HG02759 (cell line): Measurements from ENCODE around the gene TRIM54.
"Not testable (repeated sequence)": the region's sequence is repeated elsewhere in the genome, so short reads cannot be mapped to it uniquely, and the experiment has no call there.

ENCODE experiments used
- ATAC-seq: cut with Tn5 transposase; IDR thresholded peaks from one replicate; pipeline ENCODE4 v1.9.1; 2021; ENCODE audit warnings: mild to moderate bottlenecking, moderate library complexity; ENCODE audit not compliant: unreplicated experiment

Gene TRIM54

GRCh38 chr2:27309651-27310050 is 27.4 kb downstream of the TRIM54 start:
- ATAC-seq: no peak

DNA sequence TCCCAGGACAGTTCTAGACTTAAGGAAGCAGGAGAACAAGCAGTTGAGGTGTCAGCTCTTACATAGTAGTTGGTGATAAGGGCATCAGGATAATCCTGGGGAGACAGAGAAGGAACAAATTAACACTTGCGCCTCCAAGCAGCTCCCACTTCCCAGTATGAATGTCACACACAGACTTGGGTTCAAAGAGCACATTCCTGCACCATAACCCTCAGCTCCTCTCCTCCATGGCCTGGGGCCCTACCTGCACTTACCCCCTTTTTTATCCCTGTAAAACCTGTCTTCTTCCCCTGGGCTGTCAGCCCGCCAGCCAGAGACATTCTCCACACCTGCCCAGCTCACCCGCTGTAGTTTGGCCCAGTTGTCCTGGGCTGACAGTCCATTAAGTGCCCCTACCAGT is 29.9 kb downstream of the TRIM54 start:
- no peak for ATAC-seq

GRCh38 chr2:27313882-27314645 is 31.8 kb downstream of the TRIM54 start:
- no peak for ATAC-seq

DNA sequence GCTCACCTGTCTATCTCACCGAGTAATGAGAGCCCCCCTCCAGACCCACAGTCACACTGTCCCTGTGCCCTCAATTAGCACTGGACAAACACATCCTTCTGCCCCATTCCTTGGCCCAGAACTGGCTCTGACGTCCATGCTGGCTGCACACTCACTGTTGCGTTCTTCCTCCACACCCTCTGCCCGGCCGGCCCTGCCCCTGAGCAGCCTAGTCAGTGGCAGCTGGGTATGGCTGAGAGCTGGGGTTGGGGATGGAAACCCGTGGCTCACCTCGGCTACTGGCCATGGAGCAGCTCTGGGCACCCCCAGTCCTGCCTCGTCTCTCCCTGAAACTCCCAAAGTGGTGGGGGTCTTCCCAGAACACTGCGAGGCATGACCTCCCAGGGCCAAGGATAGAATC is 32.5 kb downstream of the TRIM54 start:
- no peak for ATAC-seq

DNA sequence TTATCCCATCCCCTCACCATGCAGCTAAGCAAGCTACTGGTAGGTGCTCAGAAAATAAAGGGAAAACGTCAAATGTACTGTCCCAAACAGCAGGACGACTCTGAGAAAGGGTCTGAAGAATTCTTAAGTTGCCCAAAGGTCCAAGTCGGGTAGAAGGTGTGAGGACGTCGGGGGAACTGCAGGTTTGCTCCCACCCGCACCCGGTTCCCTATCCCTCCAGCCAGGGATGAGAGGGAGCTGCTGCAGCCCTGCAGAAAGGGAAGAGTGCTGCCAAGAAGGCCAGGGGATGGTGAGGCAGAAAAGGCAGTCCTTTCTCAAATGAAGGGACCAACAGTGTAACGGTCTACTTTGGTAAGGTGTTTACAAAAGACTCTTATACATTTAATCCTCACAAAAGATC is 32.9 kb downstream of the TRIM54 start:
- ATAC-seq: no peak

DNA sequence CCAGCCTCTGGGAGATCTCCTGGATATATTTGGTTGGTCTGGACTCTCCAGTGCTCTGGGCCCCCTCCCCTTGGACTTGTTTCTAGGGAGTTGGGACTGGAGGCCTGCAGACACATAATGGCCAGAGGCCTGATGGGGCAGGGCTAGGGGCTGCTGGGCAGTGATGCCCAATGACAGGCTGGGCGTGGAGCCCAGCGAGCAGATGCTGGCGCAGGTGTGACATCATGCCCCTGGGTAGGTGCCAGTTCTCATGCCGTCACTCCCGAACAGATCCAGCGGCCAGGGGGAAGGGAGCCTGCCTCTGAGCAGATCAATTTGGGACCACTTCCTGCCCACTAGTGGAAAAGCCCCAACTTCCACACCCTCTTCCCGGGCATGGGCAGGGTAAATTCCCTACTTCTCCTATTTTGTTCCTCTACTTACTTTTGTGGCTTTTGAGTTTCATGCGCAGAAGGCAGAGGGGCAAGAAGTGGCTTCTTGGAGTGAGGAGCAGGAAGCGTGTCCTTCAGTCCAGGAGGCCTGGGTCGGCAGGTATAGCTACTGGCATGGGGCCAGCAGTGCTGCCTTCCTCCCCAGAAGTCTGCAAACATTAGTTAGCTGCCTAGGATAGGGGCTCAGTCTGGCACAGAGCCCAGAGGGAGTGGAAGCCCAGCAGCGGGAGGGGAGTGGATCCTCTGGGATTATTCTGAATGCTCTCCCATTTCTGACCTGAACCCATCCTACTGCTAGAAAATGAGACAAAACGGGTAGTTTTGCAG is 34.6 kb downstream of the TRIM54 start:
- no peak for ATAC-seq

GRCh38 chr2:27319839-27320238 is 37.6 kb downstream of the TRIM54 start:
- not testable (repeated sequence) for ATAC-seq

DNA sequence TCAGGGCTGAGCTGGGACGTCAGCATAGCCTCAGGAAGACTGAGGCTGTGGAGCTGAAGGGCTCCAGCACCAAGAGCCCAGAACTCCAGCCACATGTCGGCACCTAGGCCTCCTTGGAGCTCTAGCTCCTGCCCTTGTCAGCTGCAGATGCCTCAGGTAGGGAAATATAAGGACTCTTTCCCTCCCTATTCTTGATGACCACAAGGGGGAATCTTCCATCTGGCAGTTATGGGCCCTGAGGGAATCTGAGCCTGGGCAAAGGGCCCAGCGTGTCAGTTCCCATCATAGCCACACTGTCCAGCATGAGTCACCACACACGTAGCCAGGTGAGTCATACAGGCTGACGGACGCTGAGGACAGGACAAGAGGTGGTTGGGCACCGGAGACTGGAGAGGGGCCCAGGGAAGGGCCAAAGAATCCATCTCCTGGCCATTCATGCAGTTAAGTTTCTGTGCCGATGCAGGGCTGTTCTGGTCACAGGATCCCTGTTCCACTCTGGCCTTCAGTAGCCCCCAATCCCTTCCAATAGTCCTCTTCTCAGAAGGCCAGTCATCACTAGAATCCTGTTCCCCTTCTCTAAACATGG is 38.8 kb downstream of the TRIM54 start:
- ATAC-seq: no peak

DNA sequence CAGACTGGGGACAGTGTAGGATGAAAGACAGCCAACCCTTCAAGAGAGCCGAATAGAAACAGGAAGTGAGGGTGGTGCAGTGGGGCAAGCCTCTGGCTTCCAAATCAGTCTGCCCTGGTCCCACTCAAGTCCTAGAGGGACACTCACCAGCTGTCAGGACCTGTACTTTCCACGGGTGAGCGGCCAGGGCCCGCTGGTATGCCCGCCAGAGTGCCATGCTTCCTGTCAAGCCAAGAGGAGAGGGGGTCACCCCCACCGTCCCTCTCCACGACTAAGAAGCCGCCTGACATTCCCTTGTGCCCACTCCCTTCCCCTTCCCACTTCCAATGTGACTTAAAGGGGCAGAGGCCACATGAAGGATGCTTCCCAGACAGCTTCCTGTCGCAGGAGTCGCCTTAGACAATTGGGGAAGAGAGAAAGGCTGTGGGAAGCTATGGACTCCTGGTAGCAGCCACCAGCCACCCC is 40.1 kb downstream of the TRIM54 start:
- no peak for ATAC-seq

- peak; percentile 95 for ATAC-seq
These were observed 40.8 kb downstream of the TRIM54 start, which contains the start of gene MPV17 for GRCh38 chr2:27322766-27323595. TSS of gene MPV17 (minus strand) at chr2:27323097. CDS start at chr2:27322517, 580 bp downstream.

- ATAC-seq: no peak
These were observed 41.5 kb downstream of the TRIM54 start for GRCh38 chr2:27323596-27324285.

DNA sequence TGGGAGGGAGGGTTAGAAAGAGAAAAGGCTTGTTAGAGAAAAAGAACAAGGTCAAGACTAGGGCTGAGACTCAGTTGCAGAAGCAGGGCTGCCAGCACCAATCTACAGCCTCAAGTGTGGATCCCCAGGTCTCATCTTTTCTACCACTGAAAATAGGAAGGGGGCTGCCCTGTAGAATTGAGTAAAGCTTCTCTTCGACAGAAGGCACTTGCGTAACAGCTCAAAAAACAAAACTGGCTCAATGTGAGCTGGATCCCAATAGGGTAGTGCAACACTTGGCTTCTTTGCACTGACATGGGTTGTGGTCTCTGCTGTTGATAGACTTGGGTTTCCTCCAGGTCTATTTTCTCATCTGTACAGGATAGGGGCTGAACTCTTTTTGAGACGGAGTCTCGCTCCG is 42.5 kb downstream of the TRIM54 start:
- ATAC-seq: no peak

- ATAC-seq: no peak
These were observed 53.1 kb downstream of the TRIM54 start for GRCh38 chr2:27335311-27335710.

GRCh38 chr2:27336173-27336572 is 53.9 kb downstream of the TRIM54 start:
- no peak for ATAC-seq

- no peak for ATAC-seq
These were observed 65.4 kb downstream of the TRIM54 start for GRCh38 chr2:27347641-27348040.

DNA sequence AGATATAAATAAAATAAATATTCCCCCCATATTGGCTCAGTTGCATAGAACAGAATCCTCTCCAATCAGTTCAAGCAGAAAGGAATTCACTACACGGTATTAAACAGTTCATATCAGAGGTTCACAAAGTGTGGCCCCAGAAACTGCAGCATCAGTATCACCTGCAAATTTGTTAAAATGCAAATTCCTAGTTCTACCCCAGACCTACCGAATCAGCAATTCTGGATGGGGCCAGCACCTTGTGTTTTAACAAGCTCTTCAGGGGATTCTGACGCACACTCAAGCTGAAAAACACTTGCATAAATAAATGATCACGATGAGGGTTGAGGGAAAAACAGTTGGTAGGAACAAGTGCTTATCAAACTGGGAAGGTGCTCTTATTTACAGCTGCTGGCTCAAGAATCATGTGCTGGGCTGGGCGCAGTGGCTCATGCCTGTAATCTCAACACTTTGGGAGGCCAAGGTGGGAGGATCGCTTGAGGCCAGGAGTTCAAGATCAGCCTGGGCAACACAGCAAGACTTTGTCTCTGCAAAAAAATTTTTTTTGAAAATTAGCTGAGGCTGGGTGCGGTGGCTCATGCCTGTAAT is 68.0 kb downstream of the TRIM54 start:
- no peak for ATAC-seq

GRCh38 chr2:27351802-27352598 is 69.8 kb downstream of the TRIM54 start:
- no peak for ATAC-seq

DNA sequence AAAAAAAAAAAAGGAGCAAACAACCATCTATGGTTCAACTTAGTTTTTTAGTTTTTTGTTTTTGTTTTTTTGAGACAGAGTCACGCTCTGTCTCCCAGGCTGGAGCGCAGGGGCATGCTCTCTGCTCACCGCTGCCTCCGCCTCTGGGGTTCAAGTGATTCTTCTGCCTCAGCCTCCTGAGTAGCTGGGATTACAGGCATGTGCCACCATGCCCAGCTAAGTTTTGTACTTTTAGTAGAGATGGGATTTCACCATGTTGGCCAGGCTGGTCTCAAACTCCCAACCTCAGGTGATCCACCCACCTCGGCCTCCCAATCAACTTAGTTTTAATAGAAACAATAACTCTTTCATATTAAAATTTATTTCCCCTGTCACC is 71.1 kb downstream of the TRIM54 start:
- ATAC-seq: not testable (repeated sequence)
